ENCODE results near the gene SFT2D3. TPM values are rescaled to one million over a fixed set of nuclear protein-coding genes. Genes with fewer than 3 reads are reported as not detected.

The SFT2D3 gene
- total and polyA plus RNA-seq, 2 of the 13 experiments (the other 11 are each of a cell fraction or from before 2014, with no cell fraction given) = 8.3 to 9.4 TPM

- intact Hi-C loops (cut with micrococcal nuclease; ENCODE audit: unreplicated experiment) (no loop called here), in situ Hi-C loops (cut with HindIII; ENCODE audit: extremely low pct_ligation_motif_present, low pct_unique_long_range_greater_than_20kb) (no loop called here)
- Histone ChIP-seq H3K9ac (ENCODE audit: insufficient read depth, low read depth, low read length) (no peak overlapping the region), H3K27ac (ENCODE audit: extremely low read length, insufficient read depth, low read length) (no peak overlapping the region), H3K79me2 (ENCODE audit: insufficient read depth, low read length) (no peaks in the 10 kb centered on the region), H3K4me3 (replicated peaks in 1 of 3; ENCODE audit: insufficient read depth in 1 of 3, low read depth in 2 of 3, low read length in 3 of 3) (no peak overlapping the region), H2AFZ (ENCODE audit: low read length) (no peak overlapping the region), H3K4me1 (ENCODE audit: insufficient read depth, low read length) (peaks cover 14% of the 10 kb centered on the region), H3K4me2 (ENCODE audit: low read depth, low read length) (no peak overlapping the region), H3K27me3 (ENCODE audit: control insufficient read depth in 1 of 2, insufficient read depth in 2 of 2, low read length in 2 of 2) (peaks cover 3 to 65% of the 10 kb centered on the region in 2 experiments), H3K36me3 (replicated peaks in 1 of 2; ENCODE audit: control insufficient read depth in 1 of 2, insufficient read depth in 2 of 2, low read length in 2 of 2) (no peaks in the 10 kb centered on the region), H3K9me3 (ENCODE audit: low read length) (no peaks in the 10 kb centered on the region), H4K20me1 (ENCODE audit: insufficient read depth, low read length) (no peaks in the 10 kb centered on the region)
- ChIA-PET POLR2A (no interaction called here), CTCF (ENCODE audit: low intra/inter-chr PET ratio, low total read pairs) (no interaction called here)
- FAIRE-seq (no peak), ATAC-seq (no peak), DNase-seq (ENCODE audit: low spot score) (no peak)
- TF ChIP-seq ZFP91 (CRISPR knock-in tag; IDR thresholded peaks at IDR 0.05; ENCODE audit: borderline replicate concordance) (no peak), SIN3B (IDR thresholded peaks at IDR 0.05; ENCODE audit: low read length) (no peak), ARNT2 (CRISPR knock-in tag; IDR thresholded peaks at IDR 0.05; ENCODE audit: low read depth) (no peak), MYC (CRISPR knock-in tag; IDR thresholded peaks at IDR 0.05; ENCODE audit: borderline replicate concordance) (no peak), ZFP62 (CRISPR knock-in tag; IDR thresholded peaks at IDR 0.05) (no peak), NR3C1 (CRISPR knock-in tag; IDR thresholded peaks at IDR 0.05) (no peak), MAFF (IDR thresholded peaks at IDR 0.05; ENCODE audit: low read depth, low read length) (no peak), EHMT2 (IDR thresholded peaks at IDR 0.05; ENCODE audit: borderline replicate concordance, low read depth, low read length) (no peak), ELK4 (CRISPR knock-in tag; IDR thresholded peaks at IDR 0.05; ENCODE audit: borderline replicate concordance) (no peak)
- BruUV-seq (replicated peaks) = no TSS peak
- 40% methylated on average over 6 of the region's 6 CpGs for WGBS (ENCODE audit: low lambda C conversion rate)
Observed at GRCh38 chr2:127658146-127658545, 43.2 kb upstream of the SFT2D3 start.

Data from HepG2 (cell line).